Skeletal muscle tissue (tissue), 1 donor: ENCODE results near the gene MRAS. TPM values are rescaled to one million over a fixed set of nuclear protein-coding genes. Genes with fewer than 3 reads are reported as not detected.

Experiments used
- total RNA-seq: library from RNA; depleted of rRNA; stranded (reverse); fragments of >200 nt; gene quantifications from one replicate; pipeline ENCODE4 v1.2.3, GENCODE V29; 2014

The MRAS gene
- total RNA-seq, 1 donor from 2014 or later = 28.7 TPM

Other genes with a start within 250 kb of the MRAS start
- 13.6 TPM for gene DZIP1L, start 233.0 kb upstream of the MRAS start, total RNA-seq
- not detected for gene A4GNT, start 216.2 kb upstream of the MRAS start, total RNA-seq
- 17.2 TPM for gene DBR1, start 173.7 kb upstream of the MRAS start, total RNA-seq
- gene ARMC8, start 161.3 kb upstream of the MRAS start, total RNA-seq = 60.5 TPM
- not detected for gene NME9, start 18.7 kb upstream of the MRAS start, total RNA-seq
- gene ESYT3, start 86.0 kb downstream of the MRAS start, total RNA-seq = 14.1 TPM
- gene CEP70, start 245.7 kb downstream of the MRAS start, total RNA-seq = 64.7 TPM